ENCODE measurements around the gene TRIM22.

DNA sequence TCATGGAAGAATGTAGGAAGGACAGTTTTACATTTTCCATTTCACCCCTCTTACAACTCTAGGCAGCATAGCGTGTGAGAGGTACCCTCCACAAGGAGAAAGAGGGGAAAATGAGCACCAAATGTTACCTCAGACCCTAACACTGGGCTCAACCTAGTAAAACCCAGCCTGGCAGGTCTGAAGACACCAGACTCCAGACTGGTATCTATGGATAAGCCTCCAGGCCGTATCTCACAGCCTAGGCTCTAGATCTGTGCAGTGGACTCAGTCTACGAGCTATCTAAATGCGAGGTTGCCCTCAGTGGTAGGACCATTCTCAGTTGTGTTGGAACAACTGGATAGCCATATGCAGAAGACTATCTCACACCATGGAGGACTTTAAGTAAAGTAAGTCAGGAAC lies 15.2 kb upstream of the TRIM22 start:
- TF ChIP-seq SUZ12 (IDR thresholded peaks at IDR 0.05) (no peak), FOXM1 (IDR thresholded peaks at IDR 0.05; ENCODE audit: borderline replicate concordance) (no peak), TARDBP (IDR thresholded peaks at IDR 0.05) (no peak), CTBP1 (IDR thresholded peaks at IDR 0.05; ENCODE audit: borderline replicate concordance) (no peak), SP1 (IDR thresholded peaks at IDR 0.05) (no peak), BHLHE40 (IDR thresholded peaks at IDR 0.05; ENCODE audit: borderline replicate concordance) (no peak), HDGF (IDR thresholded peaks at IDR 0.05; ENCODE audit: borderline replicate concordance) (no peak), FOXA1 (IDR thresholded peaks at IDR 0.05) (no peak), NFRKB (IDR thresholded peaks at IDR 0.05) (no peak), ZNF384 (IDR thresholded peaks at IDR 0.05) (no peak), FOXK2 (IDR thresholded peaks at IDR 0.05) (no peak)
- TF ChIP-seq, protein P1, sequence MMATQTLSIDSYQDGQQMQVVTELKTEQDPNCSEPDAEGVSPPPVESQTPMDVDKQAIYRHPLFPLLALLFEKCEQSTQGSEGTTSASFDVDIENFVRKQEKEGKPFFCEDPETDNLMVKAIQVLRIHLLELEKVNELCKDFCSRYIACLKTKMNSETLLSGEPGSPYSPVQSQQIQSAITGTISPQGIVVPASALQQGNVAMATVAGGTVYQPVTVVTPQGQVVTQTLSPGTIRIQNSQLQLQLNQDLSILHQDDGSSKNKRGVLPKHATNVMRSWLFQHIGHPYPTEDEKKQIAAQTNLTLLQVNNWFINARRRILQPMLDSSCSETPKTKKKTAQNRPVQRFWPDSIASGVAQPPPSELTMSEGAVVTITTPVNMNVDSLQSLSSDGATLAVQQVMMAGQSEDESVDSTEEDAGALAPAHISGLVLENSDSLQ (IDR thresholded peaks at IDR 0.05), result no peak

All from HEK293T (cell line).